ENCODE measurements around the gene PITPNM3.

Gene PITPNM3

GRCh38 chr17:6482105-6482455 is 74.3 kb downstream of the PITPNM3 start:
- DNase-seq (ENCODE audit: insufficient read length, low spot score): no peak
- no peak for TF ChIP-seq TAF1 (IDR thresholded peaks at IDR 0.05; ENCODE audit: low read depth, low read length)
- no peak for TF ChIP-seq POLR2AphosphoS5 (IDR thresholded peaks at IDR 0.05; ENCODE audit: low read depth, low read length)
- no peak for TF ChIP-seq PAX5 (IDR thresholded peaks at IDR 0.05; ENCODE audit: insufficient read depth, low read length, severe bottlenecking)
- no peak for TF ChIP-seq POLR2A (IDR thresholded peaks at IDR 0.05; ENCODE audit: low read depth, low read length)
- TF ChIP-seq POU2F2 (IDR thresholded peaks at IDR 0.05; ENCODE audit: low read depth, low read length): no peak
- TF ChIP-seq SPI1 (IDR thresholded peaks at IDR 0.05; ENCODE audit: low read depth, low read length): no peak
- FAIRE-seq: no peak

GRCh38 chr17:6480303-6480675 is 76.1 kb downstream of the PITPNM3 start:
- FAIRE-seq: no peak
- DNase-seq (ENCODE audit: insufficient read length, low spot score): no peak
- TF ChIP-seq PAX5 (IDR thresholded peaks at IDR 0.05; ENCODE audit: insufficient read depth, low read length, severe bottlenecking): no peak

GRCh38 chr17:6479622-6480302 is 76.6 kb downstream of the PITPNM3 start:
- TF ChIP-seq TAF1 (IDR thresholded peaks at IDR 0.05; ENCODE audit: low read depth, low read length): no peak
- TF ChIP-seq PAX5 (IDR thresholded peaks at IDR 0.05; ENCODE audit: insufficient read depth, low read length, severe bottlenecking): no peak
- TF ChIP-seq POLR2A (IDR thresholded peaks at IDR 0.05; ENCODE audit: low read depth, low read length): no peak
- TF ChIP-seq SPI1 (IDR thresholded peaks at IDR 0.05; ENCODE audit: low read depth, low read length): no peak
- TF ChIP-seq POU2F2 (IDR thresholded peaks at IDR 0.05; ENCODE audit: low read depth, low read length): no peak
- no peak for TF ChIP-seq POLR2AphosphoS5 (IDR thresholded peaks at IDR 0.05; ENCODE audit: low read depth, low read length)
- no peak for FAIRE-seq
- no peak for DNase-seq (ENCODE audit: insufficient read length, low spot score)

GRCh38 chr17:6478486-6478885 is 77.9 kb downstream of the PITPNM3 start:
- no peak for TF ChIP-seq SPI1 (IDR thresholded peaks at IDR 0.05; ENCODE audit: low read depth, low read length)
- no peak for TF ChIP-seq PAX5 (IDR thresholded peaks at IDR 0.05; ENCODE audit: insufficient read depth, low read length, severe bottlenecking)
- TF ChIP-seq TAF1 (IDR thresholded peaks at IDR 0.05; ENCODE audit: low read depth, low read length): no peak
- no peak for TF ChIP-seq POLR2AphosphoS5 (IDR thresholded peaks at IDR 0.05; ENCODE audit: low read depth, low read length)
- no peak for TF ChIP-seq POLR2A (IDR thresholded peaks at IDR 0.05; ENCODE audit: low read depth, low read length)
- no peak for TF ChIP-seq POU2F2 (IDR thresholded peaks at IDR 0.05; ENCODE audit: low read depth, low read length)
- no peak for DNase-seq (ENCODE audit: insufficient read length, low spot score)
- no peak for FAIRE-seq

GRCh38 chr17:6477831-6478383 is 78.4 kb downstream of the PITPNM3 start:
- no peak for TF ChIP-seq SPI1 (IDR thresholded peaks at IDR 0.05; ENCODE audit: low read depth, low read length)

GRCh38 chr17:6476810-6477179 is 79.6 kb downstream of the PITPNM3 start:
- TF ChIP-seq SPI1 (IDR thresholded peaks at IDR 0.05; ENCODE audit: low read depth, low read length) (no peak), TAF1 (IDR thresholded peaks at IDR 0.05; ENCODE audit: low read depth, low read length) (no peak), POU2F2 (IDR thresholded peaks at IDR 0.05; ENCODE audit: low read depth, low read length) (no peak), PAX5 (IDR thresholded peaks at IDR 0.05; ENCODE audit: insufficient read depth, low read length, severe bottlenecking) (no peak), POLR2AphosphoS5 (IDR thresholded peaks at IDR 0.05; ENCODE audit: low read depth, low read length) (no peak), POLR2A (IDR thresholded peaks at IDR 0.05; ENCODE audit: low read depth, low read length) (no peak)
- FAIRE-seq: no peak
- DNase-seq (ENCODE audit: insufficient read length, low spot score): no peak

More at GRCh38 chr17:6477831-6478383, 78.4 kb downstream of the PITPNM3 start:
- FAIRE-seq: no peak
- DNase-seq (ENCODE audit: insufficient read length, low spot score): no peak

GRCh38 chr17:6476076-6476809 is 80.1 kb downstream of the PITPNM3 start:
- DNase-seq (ENCODE audit: insufficient read length, low spot score) (no peak), FAIRE-seq (no peak)
- TF ChIP-seq POLR2AphosphoS5 (IDR thresholded peaks at IDR 0.05; ENCODE audit: low read depth, low read length) (no peak), SPI1 (IDR thresholded peaks at IDR 0.05; ENCODE audit: low read depth, low read length) (no peak), TAF1 (IDR thresholded peaks at IDR 0.05; ENCODE audit: low read depth, low read length) (no peak), POU2F2 (IDR thresholded peaks at IDR 0.05; ENCODE audit: low read depth, low read length) (no peak), PAX5 (IDR thresholded peaks at IDR 0.05; ENCODE audit: insufficient read depth, low read length, severe bottlenecking) (no peak)

GRCh38 chr17:6475411-6475810 is 80.9 kb downstream of the PITPNM3 start:
- DNase-seq (ENCODE audit: insufficient read length, low spot score): no peak
- FAIRE-seq: no peak
- no peak for TF ChIP-seq POLR2AphosphoS5 (IDR thresholded peaks at IDR 0.05; ENCODE audit: low read depth, low read length)
- no peak for TF ChIP-seq POLR2A (IDR thresholded peaks at IDR 0.05; ENCODE audit: low read depth, low read length)
- no peak for TF ChIP-seq PAX5 (IDR thresholded peaks at IDR 0.05; ENCODE audit: insufficient read depth, low read length, severe bottlenecking)
- TF ChIP-seq TAF1 (IDR thresholded peaks at IDR 0.05; ENCODE audit: low read depth, low read length): no peak
- TF ChIP-seq SPI1 (IDR thresholded peaks at IDR 0.05; ENCODE audit: low read depth, low read length): no peak
- no peak for TF ChIP-seq POU2F2 (IDR thresholded peaks at IDR 0.05; ENCODE audit: low read depth, low read length)

GRCh38 chr17:6474906-6475305 is 81.4 kb downstream of the PITPNM3 start:
- no peak for FAIRE-seq
- TF ChIP-seq SPI1 (IDR thresholded peaks at IDR 0.05; ENCODE audit: low read depth, low read length) (no peak), POLR2AphosphoS5 (IDR thresholded peaks at IDR 0.05; ENCODE audit: low read depth, low read length) (no peak), TAF1 (IDR thresholded peaks at IDR 0.05; ENCODE audit: low read depth, low read length) (no peak), PAX5 (IDR thresholded peaks at IDR 0.05; ENCODE audit: insufficient read depth, low read length, severe bottlenecking) (no peak), POU2F2 (IDR thresholded peaks at IDR 0.05; ENCODE audit: low read depth, low read length) (no peak), POLR2A (IDR thresholded peaks at IDR 0.05; ENCODE audit: low read depth, low read length) (no peak)
- no peak for DNase-seq (ENCODE audit: insufficient read length, low spot score)

- TF ChIP-seq POLR2A (IDR thresholded peaks at IDR 0.05; ENCODE audit: low read depth, low read length) (no peak), POU2F2 (IDR thresholded peaks at IDR 0.05; ENCODE audit: low read depth, low read length) (no peak), TAF1 (IDR thresholded peaks at IDR 0.05; ENCODE audit: low read depth, low read length) (no peak), SPI1 (IDR thresholded peaks at IDR 0.05; ENCODE audit: low read depth, low read length) (no peak), PAX5 (IDR thresholded peaks at IDR 0.05; ENCODE audit: insufficient read depth, low read length, severe bottlenecking) (no peak), POLR2AphosphoS5 (IDR thresholded peaks at IDR 0.05; ENCODE audit: low read depth, low read length) (no peak)
- FAIRE-seq: no peak
Measured at GRCh38 chr17:6474376-6474775, 82.0 kb downstream of the PITPNM3 start.

More at GRCh38 chr17:6474376-6474775, 82.0 kb downstream of the PITPNM3 start:
- DNase-seq (ENCODE audit: insufficient read length, low spot score): no peak
